Activated CD8-positive, alpha-beta memory T cell treated with anti-CD3 and anti-CD28 coated beads for 4 hours (primary cell): Measurements from ENCODE around the gene GPR35.
"Not testable (repeated sequence)": the region's sequence is repeated elsewhere in the genome, so short reads cannot be mapped to it uniquely, and the experiment has no call there.

Experiments
- DNase-seq, 2 donors: peaks; one replicate each; pipeline ENCODE4 v3.0.0-alpha.2; 2020; ENCODE audit warnings: low read depth in 2 of 2

Gene GPR35

DNA sequence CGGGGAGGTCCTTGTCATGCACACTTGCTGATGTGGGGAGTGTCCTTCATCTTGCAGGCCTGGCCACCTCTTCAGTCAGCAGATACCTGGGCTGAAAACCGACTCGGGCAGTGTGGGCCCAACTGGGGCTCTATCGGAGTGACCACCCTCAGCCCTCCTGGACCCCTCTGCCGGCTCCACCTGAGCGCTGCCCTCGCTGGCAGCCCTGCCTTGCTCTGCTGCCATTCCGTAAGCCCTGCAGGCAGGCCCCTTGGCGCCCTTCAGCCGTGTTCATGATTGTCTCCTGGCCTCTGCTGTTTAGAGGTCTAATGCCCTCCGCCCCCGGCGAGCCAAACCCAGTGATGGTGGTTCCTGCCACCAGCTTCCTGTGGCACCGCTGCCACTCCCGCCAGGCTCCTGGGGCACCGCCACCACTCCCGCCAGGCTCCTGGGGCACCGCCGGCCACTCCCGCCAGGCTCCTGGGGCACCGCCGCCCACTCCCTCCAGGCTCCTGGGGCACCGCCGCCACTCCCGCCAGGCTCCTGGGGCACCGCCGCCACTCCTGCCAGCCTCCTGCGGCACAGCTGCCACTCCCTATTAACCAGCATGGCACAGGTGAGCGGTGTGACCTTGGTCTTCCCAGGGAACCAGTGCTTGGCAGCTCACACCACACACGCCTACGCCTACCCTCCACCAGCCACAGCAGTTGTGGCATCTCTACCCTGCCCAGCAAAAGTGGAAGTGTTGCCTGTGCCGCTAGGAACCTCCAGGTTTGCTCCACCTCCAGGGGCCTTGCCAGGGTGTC lies 22.8 kb upstream of the GPR35 start:
- DNase-seq: no peak

GRCh38 chr2:240603081-240603835 lies 22.0 kb upstream of the GPR35 start:
- no peak for DNase-seq

- no peak for DNase-seq
Measured at GRCh38 chr2:240603846-240604245, 21.4 kb upstream of the GPR35 start.

GRCh38 chr2:240604291-240604938 lies 20.9 kb upstream of the GPR35 start:
- DNase-seq: no peak

DNA sequence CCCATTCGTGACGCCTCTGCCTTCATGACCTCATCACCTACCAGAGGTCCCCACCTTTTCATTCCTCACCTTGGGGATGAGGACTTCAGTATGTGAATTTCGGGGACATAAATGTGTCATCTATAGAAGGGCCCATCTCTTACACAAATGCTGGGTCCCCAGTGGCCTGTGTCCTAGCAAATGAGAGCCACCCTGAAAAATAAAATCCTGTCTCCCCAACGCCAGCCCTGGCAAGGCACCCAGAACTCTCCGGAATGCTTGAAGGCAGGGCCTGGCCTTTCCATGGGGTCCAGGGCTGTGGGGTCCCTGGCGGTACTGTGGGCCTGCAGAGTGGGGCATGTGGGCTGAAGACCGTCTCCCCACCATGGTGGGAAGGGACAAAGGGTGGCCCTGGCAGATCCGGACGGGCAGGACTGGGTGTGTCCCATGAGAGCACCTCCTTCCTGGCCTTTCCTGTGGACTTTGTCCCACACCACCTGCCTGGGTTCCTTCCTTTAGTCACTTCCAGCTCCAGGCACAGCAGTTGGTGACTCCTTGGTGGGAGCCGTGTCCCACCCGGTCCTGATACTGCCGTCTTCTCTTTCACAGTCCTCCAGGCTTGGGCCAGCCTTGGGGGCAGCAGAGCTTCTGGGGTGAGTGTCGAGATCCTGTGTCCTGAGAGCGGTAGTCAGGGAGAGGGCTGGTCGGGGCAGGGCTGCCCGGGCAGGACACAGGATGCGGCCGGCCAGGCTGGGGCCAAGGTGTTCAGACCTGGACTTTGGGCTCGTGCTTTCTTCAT lies 20.2 kb upstream of the GPR35 start:
- DNase-seq: no peak

DNA sequence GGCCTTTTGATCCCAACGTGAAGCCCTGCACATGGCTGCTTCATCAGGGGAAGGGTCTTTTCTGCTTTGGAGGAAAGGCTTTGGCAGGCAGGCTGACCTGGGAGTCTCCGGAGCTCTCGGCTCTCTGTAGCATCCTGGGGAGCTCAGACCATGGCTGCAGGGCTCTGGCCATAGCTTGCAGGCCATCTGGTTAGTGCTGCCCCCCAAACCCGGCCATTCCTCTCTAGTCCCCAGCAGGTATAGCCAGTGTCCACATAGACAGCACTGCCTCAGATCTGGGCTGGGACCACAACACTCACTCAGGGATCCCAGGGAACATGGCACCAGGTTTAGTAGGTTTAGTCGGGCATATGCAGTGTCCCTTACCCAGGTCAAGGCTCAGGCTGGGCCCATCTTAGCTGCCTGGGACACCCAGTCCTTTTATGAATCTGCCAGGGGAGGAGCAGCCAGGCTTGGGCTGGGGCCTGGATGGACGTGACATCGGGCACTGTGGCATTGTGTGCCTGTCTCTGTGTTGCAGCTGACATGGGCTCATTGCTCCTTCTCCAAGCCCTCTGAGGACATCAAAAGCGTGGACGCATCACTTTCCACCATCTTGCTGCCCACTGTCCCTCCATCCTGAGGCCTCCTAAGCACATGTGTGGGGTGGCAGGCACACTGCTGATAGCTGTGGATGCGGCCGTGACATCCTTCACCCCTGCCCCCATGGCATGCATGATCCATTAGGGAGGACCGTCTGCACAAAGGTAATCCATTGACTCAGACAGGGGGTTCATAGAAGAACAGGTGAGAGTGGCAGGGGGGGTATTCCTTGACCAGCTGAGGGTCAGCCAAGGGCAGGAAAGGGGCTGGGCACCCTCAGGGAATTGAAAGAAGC lies 19.2 kb upstream of the GPR35 start:
- DNase-seq: no peak

DNA sequence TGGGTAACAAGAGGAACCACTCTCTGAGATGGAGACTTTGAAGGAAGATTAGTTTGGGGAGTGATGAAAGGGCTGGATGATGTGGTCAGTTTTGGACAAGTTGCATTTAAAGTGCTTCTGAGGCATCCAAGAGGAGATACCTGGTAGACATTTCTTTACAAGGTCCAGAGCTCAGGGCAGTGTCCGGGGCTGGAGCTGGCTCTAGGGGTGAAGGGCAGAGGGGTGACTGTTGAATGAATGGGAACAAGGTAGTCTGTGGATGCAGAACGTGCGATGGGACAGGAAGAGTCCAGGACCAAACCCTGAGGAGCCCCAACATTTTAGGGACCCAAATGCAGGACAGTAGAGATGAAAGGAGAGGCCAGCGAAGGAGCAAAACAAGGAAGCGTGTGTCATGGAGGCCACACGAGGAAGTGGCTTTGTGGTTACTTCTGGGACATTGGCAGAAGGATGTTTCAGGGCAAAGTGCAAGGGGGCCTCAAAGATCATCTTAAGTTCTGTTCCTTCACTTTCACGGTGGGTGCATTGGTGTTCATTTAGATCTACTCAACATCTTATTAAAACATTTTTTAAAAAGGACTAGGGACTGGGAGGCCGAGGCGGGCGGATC lies 13.6 kb upstream of the GPR35 start:
- no peak for DNase-seq

- DNase-seq: no peak
Measured at GRCh38 chr2:240613781-240614180, 11.5 kb upstream of the GPR35 start.

GRCh38 chr2:240614391-240614790 lies 10.9 kb upstream of the GPR35 start:
- no peak for DNase-seq

DNA sequence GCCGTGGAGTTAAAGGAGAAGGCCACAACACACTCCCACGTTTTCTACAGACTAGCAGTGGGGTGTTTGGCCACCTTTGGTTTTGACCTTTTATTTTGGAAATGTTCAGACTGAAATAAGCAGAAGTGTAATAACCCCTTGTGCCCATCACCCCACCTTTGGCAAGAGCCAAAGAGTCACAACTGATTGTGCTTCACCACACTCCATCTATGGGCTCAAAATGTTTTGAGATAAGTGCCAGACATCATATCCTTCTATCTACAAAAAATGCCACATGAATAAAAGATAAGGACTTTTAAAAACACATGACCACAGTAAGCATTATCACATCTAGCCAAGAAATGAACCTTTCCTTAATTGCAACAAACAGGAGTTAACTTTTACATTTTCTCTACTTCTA lies 9.9 kb upstream of the GPR35 start:
- DNase-seq: no peak

GRCh38 chr2:240615820-240616547 lies 9.3 kb upstream of the GPR35 start:
- DNase-seq: no peak

- DNase-seq: not testable (repeated sequence)
Measured at GRCh38 chr2:240616860-240617666, 8.2 kb upstream of the GPR35 start.

GRCh38 chr2:240618776-240619175 lies 6.5 kb upstream of the GPR35 start:
- DNase-seq: no peak

- no peak for DNase-seq
Measured at GRCh38 chr2:240619506-240620148, 5.7 kb upstream of the GPR35 start.

- DNase-seq: no peak
Measured at GRCh38 chr2:240620149-240620731, 5.0 kb upstream of the GPR35 start.

DNA sequence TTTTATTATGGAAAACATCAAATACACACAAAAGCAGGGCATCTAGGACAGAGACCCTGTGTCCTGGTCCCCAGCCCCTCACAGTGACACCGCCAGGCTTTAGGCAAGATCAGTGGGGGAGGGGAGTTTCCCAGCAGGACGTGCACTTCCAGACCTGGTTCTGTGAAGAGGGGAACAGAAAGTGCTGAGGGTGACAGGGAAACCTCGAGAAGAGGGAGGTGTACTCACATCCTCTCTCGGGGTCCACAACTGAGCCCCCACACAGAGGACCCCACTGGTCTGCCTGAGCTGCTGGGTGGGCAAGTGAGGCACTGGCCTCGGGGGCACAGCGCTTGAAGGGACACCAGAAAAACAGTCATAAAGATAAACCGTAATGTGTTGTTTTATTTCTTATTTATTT lies 4.4 kb upstream of the GPR35 start:
- DNase-seq: no peak

- DNase-seq: no peak
Measured at GRCh38 chr2:240622060-240622411, 3.2 kb upstream of the GPR35 start.
